Measurements from ENCODE around the gene PSORS1C2. TPM values are rescaled to one million over a fixed set of nuclear protein-coding genes. Genes with fewer than 3 reads are reported as not detected.
A peak's percentile ranks its signal among the peaks of the same experiment; 100 is the strongest.

PSORS1C2 gene
- total RNA-seq, 1 donor from 2014 or later, result not detected

GRCh38 chr6:31114970-31115849, 23.7 kb downstream of the PSORS1C2 start:
- DNase-seq (ENCODE audit: low spot score in 2 of 2, unreplicated experiment in 2 of 2), result no peak
- Mint-ChIP-seq H3K27ac (no peak overlapping the region), H3K27me3 (ENCODE audit: low read depth) (peaks cover 41% of the 10 kb centered on the region), H3K4me3 (no peak overlapping the region), H3K4me1 (peaks cover 17% of the 10 kb centered on the region), H3K36me3 (no peaks in the 10 kb centered on the region), H3K9me3 (no peaks in the 10 kb centered on the region)
- TF ChIP-seq CTCF (IDR thresholded peaks at IDR 0.05; ENCODE audit: unreplicated experiment), result no peak

- Mint-ChIP-seq H3K27ac (peak within 1 kb of the TSS; percentile 72), H3K9me3 (no peaks in the 10 kb centered on the region), H3K36me3 (no peaks in the 10 kb centered on the region), H3K4me3 (no peak within 1 kb of the TSS), H3K27me3 (ENCODE audit: low read depth) (peaks cover 48% of the 10 kb centered on the region), H3K4me1 (peaks cover 17% of the 10 kb centered on the region)
- no peak for TF ChIP-seq CTCF (IDR thresholded peaks at IDR 0.05; ENCODE audit: unreplicated experiment)
- no peak for DNase-seq (ENCODE audit: low spot score in 2 of 2, unreplicated experiment in 2 of 2)
Measured at GRCh38 chr6:31114541-31114878, 24.4 kb downstream of the PSORS1C2 start, which contains the start of gene PSORS1C1. Gene PSORS1C1 (plus strand): TSS chr6:31114800. CDS start chr6:31129633, 14,833 bp downstream.

DNA sequence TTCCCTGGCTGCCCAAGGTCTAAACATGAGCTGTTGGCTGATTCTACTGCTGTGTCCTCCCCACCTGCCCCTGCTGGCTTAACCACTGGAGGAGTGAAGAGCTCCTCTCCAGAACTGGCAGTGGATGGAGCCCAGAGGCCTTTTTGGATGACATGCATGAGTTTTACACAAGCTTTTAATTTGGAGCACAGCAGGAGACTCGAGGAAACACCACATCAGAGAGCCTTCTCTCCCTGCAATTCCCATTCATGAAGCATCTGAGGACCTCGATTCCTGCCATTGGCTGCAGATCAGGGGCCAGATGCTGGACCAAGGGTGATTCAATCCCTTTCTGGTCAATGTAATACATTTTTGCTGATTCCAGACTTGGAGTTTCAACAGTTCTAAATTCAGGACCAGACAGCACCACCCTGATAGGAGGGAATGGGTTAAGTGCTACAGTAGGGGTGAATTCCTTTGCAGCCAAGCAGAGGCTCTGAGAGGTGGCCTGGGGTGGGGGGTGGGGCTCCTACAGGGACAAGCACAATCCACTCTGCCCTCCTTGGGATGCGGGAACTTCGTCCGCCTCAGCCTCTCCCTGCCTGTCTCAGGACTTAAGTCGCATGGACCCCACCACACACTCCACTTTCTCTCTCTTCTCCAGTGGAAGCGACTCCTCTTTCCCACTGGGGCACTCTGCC, 24.9 kb downstream of the PSORS1C2 start:
- Mint-ChIP-seq H3K9me3 (no peaks in the 10 kb centered on the region), H3K27ac (peak overlapping the region; percentile 72), H3K4me3 (no peak overlapping the region), H3K4me1 (peaks cover 17% of the 10 kb centered on the region), H3K36me3 (no peaks in the 10 kb centered on the region), H3K27me3 (ENCODE audit: low read depth) (peaks cover 49% of the 10 kb centered on the region)
- DNase-seq (ENCODE audit: low spot score in 2 of 2, unreplicated experiment in 2 of 2), result no peak
- TF ChIP-seq CTCF (IDR thresholded peaks at IDR 0.05; ENCODE audit: unreplicated experiment), result no peak

DNA sequence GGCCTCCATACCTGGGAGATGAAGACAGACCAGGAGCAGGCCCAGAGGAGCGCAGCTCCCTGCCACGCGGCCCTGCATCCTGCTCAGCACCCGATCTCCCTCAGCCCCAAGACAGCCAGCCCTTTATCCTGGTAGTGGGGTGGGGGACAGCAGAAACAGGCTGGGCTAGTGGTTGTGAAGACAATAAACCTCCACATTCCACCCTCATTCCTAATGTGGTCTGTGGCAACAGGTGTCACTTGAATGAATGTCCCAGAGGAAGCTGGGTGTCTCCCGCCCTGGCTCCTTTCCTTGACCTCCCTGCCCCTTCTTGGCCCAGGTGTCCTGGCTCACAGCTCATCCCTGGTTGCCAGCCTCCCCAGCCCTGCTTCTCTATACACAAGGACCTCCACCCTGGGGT, 26.4 kb downstream of the PSORS1C2 start, which contains the start of gene C6orf15:
TSS of gene C6orf15 (minus strand) at position 98 of the 400 bp plus-strand sequence. CDS start at position 78, 20 bp downstream.
- Mint-ChIP-seq H3K27ac (no peak within 1 kb of the TSS), H3K27me3 (ENCODE audit: low read depth) (peaks cover 46% of the 10 kb centered on the region), H3K36me3 (no peaks in the 10 kb centered on the region), H3K9me3 (no peaks in the 10 kb centered on the region), H3K4me3 (no peak within 1 kb of the TSS), H3K4me1 (peaks cover 17% of the 10 kb centered on the region)
- no peak for TF ChIP-seq CTCF (IDR thresholded peaks at IDR 0.05; ENCODE audit: unreplicated experiment)
- no peak for DNase-seq (ENCODE audit: low spot score in 2 of 2, unreplicated experiment in 2 of 2)

GRCh38 chr6:31111712-31112111, 27.2 kb downstream of the PSORS1C2 start:
- Mint-ChIP-seq H3K4me1 (peaks cover 17% of the 10 kb centered on the region), H3K4me3 (no peak overlapping the region), H3K9me3 (no peaks in the 10 kb centered on the region), H3K27me3 (ENCODE audit: low read depth) (peaks cover 43% of the 10 kb centered on the region), H3K36me3 (no peaks in the 10 kb centered on the region), H3K27ac (no peak overlapping the region)
- DNase-seq (ENCODE audit: low spot score in 2 of 2, unreplicated experiment in 2 of 2), result no peak
- no peak for TF ChIP-seq CTCF (IDR thresholded peaks at IDR 0.05; ENCODE audit: unreplicated experiment)

Data from mesothelial cell of epicardium (in vitro differentiated cells).